ENCODE measurements around the gene ZBTB2.

DNA sequence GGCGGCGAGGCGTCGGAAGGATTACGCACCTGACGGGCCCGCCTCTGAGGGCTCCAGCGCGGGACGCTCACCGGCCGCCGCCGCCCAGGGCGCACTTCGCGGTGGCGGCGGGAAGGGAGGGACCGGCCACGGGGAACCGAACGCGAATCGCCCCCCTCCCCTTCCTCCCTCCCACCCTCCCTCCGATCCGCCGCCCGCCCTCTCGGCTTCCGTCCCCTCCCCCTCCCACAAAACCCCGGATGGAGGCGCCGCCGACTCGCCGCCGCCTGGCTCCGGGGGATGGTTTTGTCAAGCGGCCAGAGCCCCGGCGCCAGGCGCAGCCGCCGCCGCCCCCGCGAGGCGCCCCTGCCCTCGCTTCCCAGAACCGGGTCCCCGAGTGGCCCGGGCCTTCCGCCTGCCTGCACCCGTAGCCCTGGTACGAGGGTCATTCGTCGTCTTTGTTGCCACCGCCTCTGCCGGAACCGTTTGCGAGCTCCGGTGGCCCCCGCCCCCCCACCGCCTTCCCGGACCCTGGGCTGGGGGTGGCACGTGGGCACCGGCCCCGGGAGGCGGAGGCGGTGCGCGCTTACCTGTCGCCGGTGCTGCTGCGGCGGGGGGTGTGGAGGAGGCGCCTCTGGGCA is 398 bp downstream of the ZBTB2 start:
- TF ChIP-seq, protein P1, sequence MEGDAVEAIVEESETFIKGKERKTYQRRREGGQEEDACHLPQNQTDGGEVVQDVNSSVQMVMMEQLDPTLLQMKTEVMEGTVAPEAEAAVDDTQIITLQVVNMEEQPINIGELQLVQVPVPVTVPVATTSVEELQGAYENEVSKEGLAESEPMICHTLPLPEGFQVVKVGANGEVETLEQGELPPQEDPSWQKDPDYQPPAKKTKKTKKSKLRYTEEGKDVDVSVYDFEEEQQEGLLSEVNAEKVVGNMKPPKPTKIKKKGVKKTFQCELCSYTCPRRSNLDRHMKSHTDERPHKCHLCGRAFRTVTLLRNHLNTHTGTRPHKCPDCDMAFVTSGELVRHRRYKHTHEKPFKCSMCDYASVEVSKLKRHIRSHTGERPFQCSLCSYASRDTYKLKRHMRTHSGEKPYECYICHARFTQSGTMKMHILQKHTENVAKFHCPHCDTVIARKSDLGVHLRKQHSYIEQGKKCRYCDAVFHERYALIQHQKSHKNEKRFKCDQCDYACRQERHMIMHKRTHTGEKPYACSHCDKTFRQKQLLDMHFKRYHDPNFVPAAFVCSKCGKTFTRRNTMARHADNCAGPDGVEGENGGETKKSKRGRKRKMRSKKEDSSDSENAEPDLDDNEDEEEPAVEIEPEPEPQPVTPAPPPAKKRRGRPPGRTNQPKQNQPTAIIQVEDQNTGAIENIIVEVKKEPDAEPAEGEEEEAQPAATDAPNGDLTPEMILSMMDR (IDR thresholded peaks at IDR 0.05): no peak
- TF ChIP-seq POLR2A (IDR thresholded peaks at IDR 0.05): no peak
